Activated T-helper 2 cell treated with anti-CD3 and anti-CD28 coated beads, Interferon-gamma antibody, Interleukin-2, Interleukin-4, amounts not matched to agents 10 μg/mL and 5 μg/mL and 100 μg/mL, durations not matched to agents 14 hours and 24 hours and 36 hours (primary cell): Measurements from ENCODE around the gene UBR2. TPM values are rescaled to one million over a fixed set of nuclear protein-coding genes. Genes with fewer than 3 reads are reported as not detected.
"Not testable (repeated sequence)": the region's sequence is repeated elsewhere in the genome, so short reads cannot be mapped to it uniquely, and the experiment has no call there.

ENCODE experiments used
- DNase-seq: peaks from one replicate; pipeline ENCODE4 v3.0.0; 2021; ENCODE audit warnings: low spot score
- H3K27ac Mint-ChIP-seq: one replicate; pipeline ENCODE4 v1.8.0; 2021; ENCODE audit warnings: mixed read lengths
- H3K27me3 Mint-ChIP-seq: one replicate; pipeline ENCODE4 v1.8.0; 2021; ENCODE audit warnings: low read depth, mixed read lengths
- H3K36me3 Mint-ChIP-seq: one replicate; pipeline ENCODE4 v1.8.0; 2021; ENCODE audit warnings: low read depth, mixed read lengths
- H3K4me1 Mint-ChIP-seq: one replicate; pipeline ENCODE4 v1.8.0; 2021; ENCODE audit warnings: low read depth, mixed read lengths
- H3K4me3 Mint-ChIP-seq: one replicate; pipeline ENCODE4 v1.8.0; 2021; ENCODE audit warnings: low read depth, mild to moderate bottlenecking, moderate library complexity, mixed read lengths
- H3K9me3 Mint-ChIP-seq: one replicate; pipeline ENCODE4 v1.8.0; 2021; ENCODE audit warnings: mixed read lengths
- intact Hi-C: fragments of 100-400 bp; cut with micrococcal nuclease; formaldehyde crosslinking; loops from one replicate; pipeline ENCODE4 v1.15.1; 2023
- total RNA-seq: library from RNA; stranded (reverse); gene quantifications from 2 replicates; pipeline ENCODE4 v1.2.3, GENCODE V29; 2022

The UBR2 gene
- total RNA-seq, 1 donor from 2014 or later, result 28.6 TPM

DNA sequence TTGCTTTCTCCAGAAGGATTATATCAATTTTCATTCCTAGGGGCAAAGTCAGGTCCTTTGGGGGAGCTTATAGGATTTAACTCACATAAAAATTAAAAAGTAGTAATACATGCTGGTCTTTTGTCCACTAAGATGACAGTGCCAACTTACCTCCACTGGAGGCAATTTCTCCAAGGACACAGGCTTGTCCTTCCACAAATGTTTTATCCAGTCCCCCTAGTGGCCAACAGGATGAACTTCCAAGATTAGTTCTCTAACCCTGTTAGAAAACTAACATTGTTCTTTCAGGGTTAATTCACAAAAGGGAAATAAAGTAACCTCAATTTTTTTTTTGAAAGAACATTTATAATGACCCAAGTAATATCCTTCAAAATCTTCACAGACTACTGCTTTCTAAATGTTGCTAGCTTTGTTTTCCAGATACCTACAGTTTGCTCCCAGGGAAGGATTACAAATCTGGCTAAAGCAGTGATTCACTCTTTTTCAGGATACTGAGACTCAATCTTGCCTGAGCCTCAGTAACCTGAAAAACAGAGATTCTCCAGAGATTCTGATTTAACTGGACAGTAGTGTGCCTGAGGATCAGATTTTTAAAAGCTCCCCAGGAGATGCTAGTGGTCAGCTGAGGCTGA, 31.7 kb upstream of the UBR2 start:
- Mint-ChIP-seq H3K36me3 (no peaks in the 10 kb centered on the region), H3K27ac (no peak overlapping the region), H3K4me3 (no peak overlapping the region), H3K27me3 (peaks cover 7% of the 10 kb centered on the region), H3K9me3 (no peaks in the 10 kb centered on the region), H3K4me1 (no peaks in the 10 kb centered on the region)
- intact Hi-C loops, result no loop called here
- no peak for DNase-seq

DNA sequence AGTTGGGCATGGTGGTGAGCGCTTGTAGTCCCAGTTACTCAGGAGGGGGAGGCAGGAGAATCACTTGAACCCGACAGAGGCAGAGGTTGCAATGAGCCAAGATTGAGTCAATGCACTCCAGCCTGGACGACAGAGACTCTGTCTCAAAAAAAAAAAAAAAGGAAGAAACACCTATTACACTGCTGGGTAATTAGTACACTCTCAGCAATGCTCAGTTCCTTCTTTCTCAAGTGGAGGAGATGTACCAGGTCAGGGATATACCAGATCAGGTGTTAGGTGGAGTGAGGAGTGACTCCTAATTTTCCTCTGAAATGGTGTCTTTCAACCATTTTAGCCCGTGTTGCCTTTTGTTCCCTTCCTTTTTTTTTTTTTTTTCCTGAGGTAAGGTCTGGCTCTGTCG, 30.0 kb upstream of the UBR2 start:
- Mint-ChIP-seq H3K4me3 (no peak overlapping the region), H3K36me3 (no peaks in the 10 kb centered on the region), H3K27ac (no peak overlapping the region), H3K4me1 (no peaks in the 10 kb centered on the region), H3K9me3 (no peaks in the 10 kb centered on the region), H3K27me3 (peaks cover 7% of the 10 kb centered on the region)
- intact Hi-C loops, result no loop called here
- no peak for DNase-seq

DNA sequence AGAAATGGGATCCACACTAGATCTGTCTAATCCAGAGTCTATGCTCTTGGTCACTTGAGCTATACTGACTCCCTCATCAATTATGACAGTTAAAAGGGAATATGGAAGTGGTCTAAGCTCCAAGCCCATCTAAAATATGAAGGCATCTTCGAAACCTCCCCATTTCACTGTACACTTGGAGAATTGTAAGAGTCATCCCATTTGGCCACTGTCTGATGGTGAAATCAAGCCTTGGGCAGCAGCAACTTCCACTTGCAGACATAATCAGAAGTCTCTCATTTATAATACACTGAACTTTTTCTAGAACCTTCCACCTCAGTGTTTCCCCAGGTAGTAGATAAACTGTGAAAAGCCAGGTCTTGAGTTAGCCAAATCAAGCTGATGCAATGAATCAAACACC, 26.3 kb upstream of the UBR2 start:
- DNase-seq, result no peak
- peaks cover 15% of the 10 kb centered on the region for H3K27me3 Mint-ChIP-seq
- H3K4me1 Mint-ChIP-seq, result no peaks in the 10 kb centered on the region
- no peaks in the 10 kb centered on the region for H3K36me3 Mint-ChIP-seq
- H3K4me3 Mint-ChIP-seq, result no peak overlapping the region
- intact Hi-C loops, result no loop called here
- H3K27ac Mint-ChIP-seq, result no peak overlapping the region
- no peaks in the 10 kb centered on the region for H3K9me3 Mint-ChIP-seq

DNA sequence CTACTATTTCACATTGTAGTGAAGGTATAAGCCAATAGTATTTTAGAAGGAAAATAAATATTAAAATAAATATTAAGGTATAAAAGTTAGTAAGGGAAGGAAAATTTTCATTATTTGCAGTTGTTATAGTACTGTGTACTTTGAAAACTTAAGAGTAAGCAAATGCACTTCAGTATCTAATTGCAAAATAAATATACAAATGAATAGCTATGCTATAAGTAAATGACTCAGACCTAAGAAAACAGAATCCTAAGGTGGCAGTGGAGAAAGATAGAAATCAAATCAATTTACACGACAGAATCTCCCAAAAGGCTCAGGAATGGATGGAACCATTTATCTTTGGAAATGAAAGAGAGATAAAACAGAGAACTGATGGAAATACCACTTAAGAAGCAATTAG, 24.7 kb upstream of the UBR2 start:
- Mint-ChIP-seq H3K27me3 (peaks cover 15% of the 10 kb centered on the region), H3K27ac (no peak overlapping the region), H3K4me1 (no peaks in the 10 kb centered on the region), H3K36me3 (no peaks in the 10 kb centered on the region), H3K9me3 (no peaks in the 10 kb centered on the region), H3K4me3 (no peak overlapping the region)
- intact Hi-C loops, result no loop called here
- no peak for DNase-seq

DNA sequence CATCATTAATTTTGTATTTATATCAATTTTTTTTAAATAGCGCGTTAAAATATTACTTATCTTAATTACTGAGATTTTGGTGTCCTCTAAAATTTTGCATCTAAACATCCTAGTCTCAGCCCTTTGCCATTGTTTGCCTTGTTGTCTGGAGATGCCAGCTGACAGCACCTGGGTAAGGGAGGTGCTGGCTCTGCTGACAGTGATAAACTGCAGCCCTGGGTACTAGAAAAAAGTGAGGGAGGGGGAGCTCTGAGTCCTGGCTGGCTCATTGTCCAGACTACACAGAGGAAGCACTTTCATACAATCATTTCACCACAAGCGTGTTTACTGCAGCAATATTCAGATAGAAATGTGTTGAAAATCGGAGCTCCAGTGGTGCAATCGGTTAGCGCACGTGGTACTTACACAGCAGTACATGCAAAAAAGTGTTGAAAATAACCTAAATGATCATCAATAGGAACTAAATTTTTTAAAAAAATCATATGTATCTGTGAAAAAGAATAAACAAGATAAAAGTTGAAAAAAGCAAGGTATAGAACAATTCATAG, 18.5 kb upstream of the UBR2 start:
- intact Hi-C loops, result loop anchor here (5.0 kb wide), 3 partner anchors 93 to 228 kb away; partner anchors contain the start of gene TRERF1
- H3K27ac Mint-ChIP-seq, result no peak overlapping the region
- no peak for DNase-seq
- peaks cover 16% of the 10 kb centered on the region for H3K27me3 Mint-ChIP-seq
- no peaks in the 10 kb centered on the region for H3K36me3 Mint-ChIP-seq
- peaks cover 20% of the 10 kb centered on the region for H3K4me1 Mint-ChIP-seq
- no peaks in the 10 kb centered on the region for H3K9me3 Mint-ChIP-seq
- H3K4me3 Mint-ChIP-seq, result no peak overlapping the region

DNA sequence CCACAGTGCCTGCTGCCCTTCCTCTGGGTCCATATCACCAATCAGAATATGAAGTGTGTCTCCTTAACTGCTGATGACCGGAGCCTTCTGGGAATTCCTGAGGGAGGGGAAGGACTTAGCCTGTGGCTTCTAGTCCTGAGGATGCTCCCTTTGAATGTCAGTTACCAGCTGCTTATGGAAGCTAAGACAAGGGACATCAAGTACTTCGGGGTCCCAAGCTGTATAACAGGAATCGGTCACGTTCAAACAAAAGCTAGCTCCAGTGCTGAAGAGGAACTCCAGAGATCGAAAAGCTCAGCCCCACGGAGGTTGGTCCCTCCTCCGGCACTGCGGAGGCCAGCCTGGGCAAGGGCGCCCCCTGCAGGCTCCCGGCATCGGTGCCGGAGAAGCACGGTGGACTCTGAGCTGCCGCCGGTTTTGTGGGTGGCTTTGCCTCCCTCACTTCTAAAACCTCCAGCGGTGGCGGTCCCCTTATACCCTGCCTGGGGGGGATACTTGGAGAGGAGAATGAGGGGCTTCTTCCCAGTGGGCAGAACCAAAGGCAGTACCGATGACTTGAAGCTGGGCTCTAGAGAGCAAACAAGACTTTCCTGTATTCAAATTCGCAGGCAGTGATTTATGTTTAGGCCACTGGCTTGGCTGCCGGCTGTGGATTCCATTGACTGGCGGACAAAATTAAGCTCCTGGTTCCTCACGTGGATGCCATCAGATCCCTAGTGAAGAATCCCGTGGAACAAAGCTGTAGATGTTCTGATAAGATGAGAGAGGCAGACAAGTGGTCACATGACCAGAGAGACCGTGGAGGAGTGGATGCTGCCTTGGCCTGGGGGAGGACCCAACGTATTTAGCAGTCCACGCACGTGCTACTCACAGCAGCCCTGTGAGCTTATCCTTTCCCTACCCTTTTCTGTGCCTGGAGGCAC, 16.2 kb upstream of the UBR2 start:
- Mint-ChIP-seq H3K27me3 (peaks cover 9% of the 10 kb centered on the region), H3K27ac (no peak overlapping the region), H3K9me3 (no peaks in the 10 kb centered on the region), H3K36me3 (no peaks in the 10 kb centered on the region), H3K4me1 (peaks cover 20% of the 10 kb centered on the region), H3K4me3 (peak overlapping the region; percentile 60)
- intact Hi-C loops, result loop anchor here (1.0 to 5.0 kb wide), 5 partner anchors 95 to 331 kb away; partner anchors contain the start of genes MRPS10 and TRERF1
- DNase-seq, result peak; percentile 79

DNA sequence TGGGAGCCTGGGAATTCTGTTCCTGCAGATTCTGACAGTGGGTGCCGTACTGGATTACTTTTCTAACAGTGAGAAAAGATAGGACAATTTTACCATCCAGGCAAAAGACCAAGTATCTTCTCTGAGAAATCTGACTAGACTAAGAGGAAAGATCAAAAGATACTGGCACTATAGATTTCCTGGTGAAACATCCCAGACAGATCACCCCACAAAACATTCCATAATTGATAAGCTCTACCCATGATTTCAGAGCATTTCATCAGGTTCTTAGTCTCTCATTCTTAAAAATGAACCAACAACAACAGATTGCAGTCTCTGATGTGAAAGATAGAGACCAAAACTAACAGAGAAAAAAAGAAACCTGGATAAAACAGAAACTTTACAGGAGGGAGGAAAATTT, 13.6 kb upstream of the UBR2 start:
- Mint-ChIP-seq H3K4me1 (peaks cover 25% of the 10 kb centered on the region), H3K27me3 (peaks cover 9% of the 10 kb centered on the region), H3K27ac (no peak overlapping the region), H3K4me3 (no peak overlapping the region), H3K36me3 (no peaks in the 10 kb centered on the region), H3K9me3 (no peaks in the 10 kb centered on the region)
- DNase-seq, result no peak
- intact Hi-C loops, result no loop called here

DNA sequence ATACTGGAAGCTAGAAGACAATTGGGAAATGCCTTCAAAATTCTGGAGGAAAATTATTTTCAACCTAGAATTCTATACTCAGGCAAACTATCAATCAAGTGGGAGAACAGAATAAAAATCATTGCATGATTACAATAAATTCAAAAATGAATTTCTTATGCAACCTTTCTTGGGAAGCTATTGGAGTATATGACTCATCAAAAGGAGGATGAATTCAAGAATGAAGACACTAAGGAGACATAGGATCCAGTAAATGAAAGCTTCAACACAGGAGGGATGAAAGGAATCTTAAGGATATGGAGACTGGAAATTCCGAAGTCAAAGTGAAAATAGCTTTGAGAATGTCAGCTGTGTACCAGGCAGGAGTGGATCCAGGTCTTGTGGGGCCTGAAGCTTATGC, 12.6 kb upstream of the UBR2 start:
- Mint-ChIP-seq H3K36me3 (no peaks in the 10 kb centered on the region), H3K4me1 (peaks cover 29% of the 10 kb centered on the region), H3K4me3 (no peak overlapping the region), H3K9me3 (no peaks in the 10 kb centered on the region), H3K27ac (no peak overlapping the region), H3K27me3 (peaks cover 9% of the 10 kb centered on the region)
- DNase-seq, result no peak
- intact Hi-C loops, result no loop called here

DNA sequence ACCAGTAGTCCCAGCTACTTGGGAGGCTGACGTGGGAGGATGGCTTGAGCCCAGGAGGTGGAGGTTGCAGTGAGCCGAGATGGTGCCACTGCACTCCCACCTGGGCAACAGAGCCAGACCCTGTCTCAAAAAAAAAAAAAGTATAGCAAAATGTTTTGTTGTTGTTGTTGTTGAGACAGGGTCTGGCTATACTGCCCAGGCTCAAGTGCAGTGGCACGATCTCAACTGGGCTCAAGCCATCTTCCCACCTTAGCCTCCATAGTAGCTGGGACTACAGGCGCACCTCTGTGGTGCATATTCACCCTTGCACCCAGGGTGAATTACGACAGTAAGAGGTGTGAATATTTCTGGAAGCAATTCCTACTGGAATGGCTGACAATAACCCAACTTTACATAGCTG, 11.4 kb upstream of the UBR2 start:
- H3K36me3 Mint-ChIP-seq, result no peaks in the 10 kb centered on the region
- no peak for DNase-seq
- H3K4me1 Mint-ChIP-seq, result peaks cover 23% of the 10 kb centered on the region
- peaks cover 9% of the 10 kb centered on the region for H3K27me3 Mint-ChIP-seq
- intact Hi-C loops, result no loop called here
- no peaks in the 10 kb centered on the region for H3K9me3 Mint-ChIP-seq
- H3K4me3 Mint-ChIP-seq, result no peak overlapping the region
- H3K27ac Mint-ChIP-seq, result no peak overlapping the region

DNA sequence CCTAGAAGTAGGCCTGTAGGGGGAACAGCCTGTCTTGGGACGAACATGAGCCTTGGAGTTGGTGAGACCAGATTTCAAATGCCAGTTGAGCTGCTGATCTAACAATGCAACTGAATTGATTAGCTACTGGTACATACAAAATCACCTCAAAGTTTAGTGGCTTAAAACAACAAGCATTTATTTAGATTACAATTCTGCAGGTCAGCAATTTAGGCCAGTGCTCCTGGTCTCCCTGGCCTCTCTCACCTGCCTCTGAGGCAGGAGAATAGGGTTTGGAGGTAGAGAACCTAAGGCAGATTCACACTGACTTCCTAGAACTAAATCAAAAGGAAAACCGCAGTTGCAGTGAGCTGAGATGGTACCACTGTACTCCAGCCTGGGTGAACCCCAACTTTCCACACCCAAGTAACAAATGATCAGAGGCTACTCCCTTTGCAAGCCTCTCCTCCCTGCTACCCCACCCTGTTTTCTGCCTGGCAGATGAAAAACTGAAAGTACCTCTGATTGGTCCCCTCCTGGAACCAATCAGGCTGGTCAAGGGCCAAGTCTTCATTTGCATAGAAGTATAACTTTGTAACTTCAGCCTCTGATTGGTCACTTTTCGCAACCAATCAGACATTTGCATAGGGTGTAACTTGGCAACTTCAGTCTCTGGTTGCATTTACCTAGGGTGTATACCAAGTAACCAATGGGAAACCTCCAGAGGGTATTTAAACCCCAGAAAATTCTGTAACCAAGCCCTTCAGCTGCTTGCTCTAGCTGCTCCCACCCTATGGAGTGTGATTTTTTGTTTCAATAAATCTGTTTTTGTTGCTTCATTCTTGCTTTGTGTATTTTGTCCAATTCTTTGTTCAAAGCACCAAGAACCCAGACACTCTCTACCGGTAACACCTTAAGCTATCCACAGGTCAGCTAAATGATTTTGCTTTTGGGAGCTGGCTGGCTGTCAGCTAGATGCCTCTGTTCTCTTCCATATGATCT, 8.1 kb upstream of the UBR2 start:
- Mint-ChIP-seq H3K9me3 (no peaks in the 10 kb centered on the region), H3K27ac (no peak overlapping the region), H3K4me1 (peaks cover 9% of the 10 kb centered on the region), H3K36me3 (no peaks in the 10 kb centered on the region), H3K4me3 (no peak overlapping the region), H3K27me3 (peaks cover 4% of the 10 kb centered on the region)
- peak; percentile 47 for DNase-seq
- intact Hi-C loops, result no loop called here

DNA sequence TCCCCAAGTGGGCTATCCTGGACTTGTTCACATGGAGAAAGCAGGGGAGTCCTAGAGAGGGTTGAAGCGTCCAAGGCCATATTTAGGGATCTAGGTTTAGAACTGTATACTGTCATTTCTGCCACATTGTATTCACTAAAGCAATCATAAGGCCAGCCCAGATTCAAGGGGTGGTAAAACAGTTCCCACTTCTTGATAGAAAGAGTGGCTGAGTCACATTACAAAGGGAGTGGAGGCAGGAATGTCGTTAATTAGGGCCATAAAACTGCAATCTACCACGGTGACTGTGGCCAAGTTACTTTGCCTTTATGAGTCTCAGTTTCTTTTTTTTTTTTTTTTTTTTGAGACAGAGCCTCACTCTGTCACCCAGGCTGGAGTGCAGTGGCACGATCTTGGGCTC, 7.4 kb upstream of the UBR2 start:
- DNase-seq, result no peak
- H3K9me3 Mint-ChIP-seq, result no peaks in the 10 kb centered on the region
- H3K36me3 Mint-ChIP-seq, result no peaks in the 10 kb centered on the region
- H3K27ac Mint-ChIP-seq, result no peak overlapping the region
- H3K4me1 Mint-ChIP-seq, result peaks cover 9% of the 10 kb centered on the region
- intact Hi-C loops, result no loop called here
- peaks cover 2% of the 10 kb centered on the region for H3K27me3 Mint-ChIP-seq
- no peak overlapping the region for H3K4me3 Mint-ChIP-seq

DNA sequence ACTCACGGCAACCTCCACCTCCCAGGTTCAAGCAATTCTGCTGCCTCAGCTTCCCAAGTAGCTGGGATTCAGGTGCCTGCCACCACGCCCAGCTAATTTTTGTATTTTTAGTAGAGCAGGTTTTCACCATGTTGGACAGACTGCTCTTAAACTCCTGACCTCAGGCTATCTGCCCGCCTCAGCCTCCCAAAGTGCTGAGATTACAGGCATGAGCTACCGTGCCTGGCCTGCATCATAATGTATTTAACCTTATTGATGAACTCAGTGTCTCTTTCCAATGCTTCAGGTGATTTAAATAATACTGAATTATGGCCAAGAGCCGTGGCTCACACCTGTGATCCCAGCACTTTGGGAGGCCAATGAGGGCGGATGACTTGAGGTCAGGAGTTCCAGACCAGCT, 4.6 kb upstream of the UBR2 start:
- H3K27ac Mint-ChIP-seq, H3K27me3 Mint-ChIP-seq, intact Hi-C loops, H3K36me3 Mint-ChIP-seq, H3K9me3 Mint-ChIP-seq, DNase-seq, H3K4me3 Mint-ChIP-seq: not testable (repeated sequence)
- peaks cover 14% of the 10 kb centered on the region for H3K4me1 Mint-ChIP-seq
